SW480 (cell line): Measurements from ENCODE around the gene POLRMT.
"Not testable (repeated sequence)": the region's sequence is repeated elsewhere in the genome, so short reads cannot be mapped to it uniquely, and the experiment has no call there.

ENCODE experiments used
- DNase-seq: peaks from one replicate; pipeline ENCODE4 v3.0.0-alpha.2; 2016; ENCODE audit warnings: low spot score

The POLRMT gene

DNA sequence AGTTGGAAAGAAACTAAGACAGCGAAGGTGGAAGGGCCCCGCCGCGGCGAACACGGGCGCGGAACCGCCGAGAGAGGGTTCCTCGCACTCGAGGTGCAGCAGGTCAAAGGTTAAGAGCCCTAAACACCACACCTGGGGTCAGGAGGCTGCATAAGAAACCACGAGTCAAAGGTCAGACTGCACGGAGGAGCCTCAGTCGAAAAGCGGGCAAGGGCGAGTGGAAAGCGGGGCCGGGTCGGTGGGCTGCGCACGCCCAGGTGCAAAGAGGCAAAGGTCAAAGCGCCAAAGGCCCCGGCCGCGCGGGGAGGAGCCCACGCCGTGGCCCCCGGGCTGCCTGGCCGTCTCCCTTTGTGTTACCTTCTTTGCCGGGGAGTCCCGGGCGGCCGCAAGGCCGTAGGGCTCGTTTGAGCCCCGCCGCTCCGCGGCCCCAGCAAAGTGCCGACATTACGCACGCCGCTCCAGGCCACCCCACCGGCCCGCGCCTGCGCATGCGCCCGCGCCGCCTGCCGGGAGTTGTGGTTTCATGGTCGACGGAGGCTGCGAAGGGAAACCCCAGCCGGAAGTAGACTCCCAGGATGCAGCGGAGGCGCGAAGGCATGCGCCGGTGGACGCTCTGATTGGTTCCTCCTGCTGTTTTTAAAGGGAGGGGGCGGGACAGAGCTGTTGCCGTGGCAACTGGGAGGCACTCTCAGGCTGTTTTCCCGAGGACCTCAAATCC lies at the start of gene POLRMT:
Gene POLRMT (minus strand): TSS at position 470 of the 718 bp plus-strand sequence. CDS start 25 bp downstream, at position 445.
- peak; percentile 93 for DNase-seq

DNA sequence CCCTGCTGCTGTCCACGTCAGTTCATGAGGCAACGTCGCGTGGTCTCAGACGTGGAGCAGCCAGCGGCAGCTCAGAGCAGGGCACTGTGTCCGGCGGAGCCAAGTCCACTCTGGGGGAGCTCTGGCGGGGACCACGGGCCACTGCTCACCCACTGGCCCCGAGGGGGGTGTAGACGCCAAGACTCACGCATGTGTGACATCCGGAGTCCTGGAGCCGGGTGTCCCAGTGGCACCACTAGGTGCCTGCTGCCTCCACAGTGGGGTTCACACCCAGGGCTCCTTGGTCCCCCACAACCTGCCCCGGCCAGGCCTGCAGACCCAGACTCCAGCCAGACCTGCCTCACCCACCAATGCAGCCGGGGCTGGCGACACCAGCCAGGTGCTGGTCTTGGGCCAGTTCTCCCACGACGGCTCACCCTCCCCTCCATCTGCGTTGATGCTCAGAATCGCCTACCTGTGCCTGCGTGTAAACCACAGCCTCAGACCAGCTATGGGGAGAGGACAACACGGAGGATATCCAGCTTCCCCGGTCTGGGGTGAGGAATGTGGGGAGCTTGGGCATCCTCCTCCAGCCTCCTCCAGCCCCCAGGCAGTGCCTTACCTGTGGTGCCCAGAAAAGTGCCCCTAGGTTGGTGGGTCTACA lies 49.5 kb upstream of the POLRMT start:
- DNase-seq: no peak

DNA sequence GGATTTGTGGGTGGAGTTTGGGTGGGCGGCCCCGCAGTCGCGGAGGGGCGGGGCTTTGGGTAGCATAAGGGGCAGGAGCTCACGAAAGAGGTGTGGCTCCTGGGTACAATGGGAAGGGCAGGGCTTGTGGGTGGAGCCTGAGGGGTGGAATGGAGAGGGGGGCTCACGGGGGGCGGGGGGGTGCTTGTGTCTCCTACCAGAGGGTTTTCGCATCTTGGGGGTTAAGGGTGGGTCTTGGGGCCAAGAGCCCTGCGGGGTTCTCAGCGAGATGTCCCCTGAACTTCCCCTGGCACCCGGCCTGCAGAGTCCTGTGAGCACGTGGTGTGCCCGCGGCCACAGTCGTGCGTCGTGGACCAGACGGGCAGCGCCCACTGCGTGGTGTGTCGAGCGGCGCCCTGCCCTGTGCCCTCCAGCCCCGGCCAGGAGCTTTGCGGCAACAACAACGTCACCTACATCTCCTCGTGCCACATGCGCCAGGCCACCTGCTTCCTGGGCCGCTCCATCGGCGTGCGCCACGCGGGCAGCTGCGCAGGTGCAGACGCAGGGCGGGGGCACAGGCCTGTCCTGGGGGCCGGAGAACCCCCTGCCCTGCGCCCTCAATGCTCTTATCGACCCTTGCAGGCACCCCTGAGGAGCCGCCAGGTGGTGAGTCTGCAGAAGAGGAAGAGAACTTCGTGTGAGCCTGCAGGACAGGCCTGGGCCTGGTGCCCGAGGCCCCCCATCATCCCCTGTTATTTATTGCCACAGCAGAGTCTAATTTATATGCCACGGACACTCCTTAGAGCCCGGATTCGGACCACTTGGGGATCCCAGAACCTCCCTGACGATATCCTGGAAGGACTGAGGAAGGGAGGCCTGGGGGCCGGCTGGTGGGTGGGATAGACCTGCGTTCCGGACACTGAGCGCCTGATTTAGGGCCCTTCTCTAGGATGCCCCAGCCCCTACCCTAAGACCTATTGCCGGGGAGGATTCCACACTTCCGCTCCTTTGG lies 48.0 kb upstream of the POLRMT start:
- DNase-seq: no peak

DNA sequence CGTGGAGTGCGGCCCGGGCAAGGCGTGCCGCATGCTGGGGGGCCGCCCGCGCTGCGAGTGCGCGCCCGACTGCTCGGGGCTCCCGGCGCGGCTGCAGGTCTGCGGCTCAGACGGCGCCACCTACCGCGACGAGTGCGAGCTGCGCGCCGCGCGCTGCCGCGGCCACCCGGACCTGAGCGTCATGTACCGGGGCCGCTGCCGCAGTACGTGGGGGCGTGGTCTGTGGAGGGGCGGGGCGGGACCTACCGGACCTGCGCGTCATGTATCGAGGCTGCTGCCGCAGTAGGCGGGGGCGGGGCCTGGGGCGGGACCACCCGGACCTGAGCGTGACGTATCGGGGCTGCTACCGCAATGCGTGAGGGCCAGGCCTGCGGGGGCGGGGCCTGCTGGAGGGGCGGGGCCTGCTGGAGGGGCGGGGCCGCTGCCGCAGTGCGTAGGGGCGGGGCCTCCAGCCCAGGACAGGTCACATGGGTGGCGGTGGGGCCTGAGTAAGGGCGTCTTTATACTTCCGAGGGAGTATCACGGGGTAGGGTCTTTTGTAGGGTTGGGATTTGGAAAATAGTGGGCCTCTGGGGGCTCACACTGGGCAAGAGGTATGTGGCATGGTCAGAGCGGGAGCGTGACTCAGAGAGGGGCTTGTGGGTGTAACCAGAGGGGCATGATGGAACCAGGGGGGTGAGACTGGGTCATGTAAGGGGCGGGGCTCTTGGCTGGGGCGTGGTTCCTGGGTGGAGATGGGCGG lies 47.1 kb upstream of the POLRMT start:
- DNase-seq: peak; percentile 90

DNA sequence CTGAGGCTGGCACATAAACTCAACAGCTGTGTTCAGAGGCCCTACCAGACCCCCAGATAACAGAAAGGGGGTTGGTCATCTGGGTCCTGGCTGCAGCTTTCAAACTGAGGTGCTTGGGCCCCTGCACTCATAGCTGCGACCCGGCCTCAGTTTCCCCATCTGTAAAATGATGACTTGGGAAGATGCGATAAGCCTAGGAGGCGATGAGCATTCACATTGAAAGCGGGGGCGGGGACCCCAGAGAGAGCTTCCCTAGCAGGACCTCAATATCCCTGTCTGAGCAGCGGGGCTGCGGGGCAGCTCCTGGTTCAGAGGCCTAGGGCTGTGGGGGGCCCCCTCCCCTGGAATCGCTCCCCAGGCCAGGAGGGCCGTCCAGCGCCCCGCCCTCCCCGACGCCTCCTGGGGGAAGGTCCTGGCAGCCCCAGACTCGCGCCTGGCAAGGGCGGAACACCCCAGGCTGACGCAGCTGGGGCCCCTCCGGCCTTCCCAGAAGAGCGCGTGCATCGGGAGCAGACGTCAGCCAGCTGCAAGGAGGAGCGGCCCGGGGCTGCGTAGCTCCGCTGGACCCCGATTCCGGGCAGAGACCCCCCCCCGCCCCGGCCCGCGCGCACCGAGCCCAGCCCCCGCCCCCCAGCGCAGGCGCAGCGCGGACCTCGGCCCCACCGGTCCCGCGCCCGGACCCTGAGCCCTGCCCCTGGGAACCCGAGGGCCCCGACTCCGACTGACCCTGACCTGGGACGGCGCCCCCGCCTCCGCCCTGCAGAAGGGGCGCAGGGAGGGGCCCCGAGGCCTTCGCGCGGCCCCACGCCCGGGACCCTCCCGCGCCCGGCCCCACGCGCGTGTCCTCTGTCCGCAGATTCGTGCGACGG lies 46.3 kb upstream of the POLRMT start:
- DNase-seq: no peak

DNA sequence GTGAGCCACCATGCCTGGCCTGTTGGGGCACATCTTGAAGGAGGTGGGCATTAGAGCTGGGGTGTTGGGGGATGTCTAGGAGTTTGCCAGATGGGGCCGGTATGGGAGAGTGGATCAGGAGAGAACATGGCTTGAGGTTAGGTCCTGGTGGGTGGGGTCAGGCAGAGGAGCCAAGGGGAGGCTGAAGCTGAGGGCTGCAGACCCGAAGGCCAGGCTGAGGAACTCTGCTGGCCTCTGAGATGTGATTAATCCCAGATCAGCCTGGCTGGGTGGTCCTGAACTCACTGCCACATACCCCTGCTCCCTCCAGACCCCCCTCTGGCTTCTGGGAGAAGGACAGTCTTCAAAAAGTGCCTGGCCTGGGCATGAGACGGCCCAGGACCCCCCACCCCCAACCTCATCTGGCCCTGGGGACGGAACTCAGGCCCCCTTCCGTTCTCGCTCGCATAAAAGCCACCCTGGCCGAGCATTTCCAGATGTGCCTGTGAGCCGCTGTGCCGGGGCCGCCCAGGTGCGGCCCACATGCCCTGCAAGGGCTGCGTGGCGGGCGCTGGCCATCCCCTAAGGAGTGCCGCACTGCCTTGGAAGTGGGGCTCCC lies 45.6 kb upstream of the POLRMT start:
- DNase-seq: no peak

DNA sequence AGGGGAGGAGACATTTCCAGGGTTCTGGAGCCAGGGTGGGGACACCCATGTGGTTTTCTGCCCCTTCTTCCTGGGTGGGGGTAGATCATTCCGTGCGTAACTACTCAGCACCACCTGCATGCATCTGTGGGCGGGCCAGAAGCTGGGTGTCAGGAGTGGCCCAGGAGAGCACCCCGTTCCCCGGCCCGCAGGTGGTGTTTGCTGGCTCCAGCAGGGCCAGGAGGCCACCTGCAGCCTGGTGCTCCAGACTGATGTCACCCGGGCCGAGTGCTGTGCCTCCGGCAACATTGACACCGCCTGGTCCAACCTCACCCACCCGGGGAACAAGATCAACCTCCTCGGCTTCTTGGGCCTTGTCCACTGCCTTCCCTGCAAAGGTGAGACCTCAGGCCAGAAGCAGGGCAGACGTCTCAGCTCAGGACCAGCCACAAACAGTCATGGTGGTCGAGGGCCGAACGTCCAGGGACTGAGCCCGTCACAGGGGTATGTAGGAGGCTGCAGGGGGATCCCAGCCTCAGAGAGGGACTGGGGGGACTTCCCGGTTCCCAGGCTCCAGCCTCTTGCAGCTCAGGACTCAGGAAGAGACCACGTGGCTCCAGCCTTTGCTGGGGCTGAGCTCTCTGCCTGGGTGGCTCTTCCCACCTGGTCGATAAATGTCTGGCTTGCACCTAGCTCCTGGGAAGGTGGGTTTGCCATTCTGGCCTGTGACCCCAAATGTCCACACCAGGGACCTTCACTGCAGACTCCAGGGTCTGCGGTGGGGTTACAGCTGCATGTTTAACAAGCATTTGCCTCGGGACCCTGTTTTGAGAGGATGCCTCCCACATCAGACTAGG lies 44.5 kb upstream of the POLRMT start:
- DNase-seq: peak; percentile 31

DNA sequence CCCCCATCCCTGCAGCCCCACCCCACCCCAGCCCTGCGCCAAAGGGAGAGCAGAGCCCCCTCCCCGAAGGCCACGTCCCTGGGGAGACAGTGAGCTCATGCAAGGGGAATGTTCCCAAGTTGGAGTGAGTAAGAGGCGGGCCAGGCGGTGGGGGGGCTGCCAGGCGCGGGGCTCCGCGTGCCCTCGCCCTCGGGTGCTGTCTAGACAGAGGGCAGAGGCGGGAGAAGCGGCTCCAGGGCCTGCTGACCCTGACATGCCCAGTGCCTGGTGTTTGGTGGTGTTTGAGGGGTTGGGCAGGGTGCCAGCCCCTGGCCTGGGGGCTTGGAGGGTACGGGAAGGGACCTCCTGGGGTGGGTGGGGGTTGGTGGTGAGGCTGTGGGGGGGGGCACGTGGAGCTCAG lies 43.9 kb upstream of the POLRMT start:
- DNase-seq: peak; percentile 52

DNA sequence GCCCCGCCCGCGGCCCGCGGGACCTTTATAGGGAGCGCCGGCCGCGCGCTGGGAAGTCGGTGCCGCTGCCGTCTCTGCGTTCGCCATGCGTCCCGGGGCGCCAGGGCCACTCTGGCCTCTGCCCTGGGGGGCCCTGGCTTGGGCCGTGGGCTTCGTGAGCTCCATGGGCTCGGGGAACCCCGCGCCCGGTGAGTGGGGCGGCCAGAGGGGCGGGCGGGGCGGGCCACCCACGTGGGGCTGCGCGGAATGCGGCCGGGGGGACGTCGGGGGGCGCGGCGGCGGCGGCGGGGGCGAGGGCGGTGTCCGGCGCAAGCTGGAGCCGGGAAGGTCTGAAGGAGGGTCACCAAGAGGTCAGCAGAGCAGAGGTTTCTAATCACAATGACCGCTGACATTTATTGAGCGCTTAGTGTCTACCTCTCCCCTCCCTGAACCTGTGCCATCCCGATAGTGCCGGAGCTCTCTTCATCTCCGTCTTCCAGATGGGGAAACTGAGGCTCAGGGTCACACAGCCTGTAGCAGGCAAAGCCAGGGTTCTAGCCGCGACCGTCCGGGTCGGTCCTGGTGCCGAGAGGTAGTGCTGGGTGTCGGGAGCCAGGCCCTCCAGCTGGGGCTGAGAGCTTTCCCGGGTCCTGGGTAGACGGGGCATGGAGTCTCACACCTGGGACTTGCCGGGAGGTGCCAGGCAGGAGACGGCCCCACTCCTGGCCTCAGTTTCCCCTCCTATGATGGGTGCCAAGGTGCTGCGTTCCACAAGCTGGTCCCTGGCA lies 43.2 kb upstream of the POLRMT start, which contains the start of gene FSTL3:
Gene FSTL3 (plus strand): TSS at position 54 of the 767 bp plus-strand sequence. CDS start 32 bp downstream, at position 86.
- DNase-seq: peak; percentile 21

DNA sequence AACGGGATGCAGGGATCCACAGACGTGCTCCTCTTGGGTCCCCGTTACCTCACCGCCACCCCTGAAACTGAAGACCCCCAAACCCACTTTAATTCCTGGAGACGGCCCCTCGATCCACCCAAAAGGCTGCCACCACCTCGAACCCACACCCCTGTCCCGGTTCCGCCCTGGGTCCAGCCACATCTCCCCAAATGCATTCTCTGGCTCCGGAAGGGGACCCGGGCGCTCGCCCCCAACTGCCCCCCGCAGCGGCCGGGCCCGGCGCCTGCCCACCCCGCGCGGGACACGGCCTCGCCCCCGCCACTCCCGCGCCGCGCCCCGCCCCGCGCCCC lies 42.6 kb upstream of the POLRMT start:
- DNase-seq: no peak

DNA sequence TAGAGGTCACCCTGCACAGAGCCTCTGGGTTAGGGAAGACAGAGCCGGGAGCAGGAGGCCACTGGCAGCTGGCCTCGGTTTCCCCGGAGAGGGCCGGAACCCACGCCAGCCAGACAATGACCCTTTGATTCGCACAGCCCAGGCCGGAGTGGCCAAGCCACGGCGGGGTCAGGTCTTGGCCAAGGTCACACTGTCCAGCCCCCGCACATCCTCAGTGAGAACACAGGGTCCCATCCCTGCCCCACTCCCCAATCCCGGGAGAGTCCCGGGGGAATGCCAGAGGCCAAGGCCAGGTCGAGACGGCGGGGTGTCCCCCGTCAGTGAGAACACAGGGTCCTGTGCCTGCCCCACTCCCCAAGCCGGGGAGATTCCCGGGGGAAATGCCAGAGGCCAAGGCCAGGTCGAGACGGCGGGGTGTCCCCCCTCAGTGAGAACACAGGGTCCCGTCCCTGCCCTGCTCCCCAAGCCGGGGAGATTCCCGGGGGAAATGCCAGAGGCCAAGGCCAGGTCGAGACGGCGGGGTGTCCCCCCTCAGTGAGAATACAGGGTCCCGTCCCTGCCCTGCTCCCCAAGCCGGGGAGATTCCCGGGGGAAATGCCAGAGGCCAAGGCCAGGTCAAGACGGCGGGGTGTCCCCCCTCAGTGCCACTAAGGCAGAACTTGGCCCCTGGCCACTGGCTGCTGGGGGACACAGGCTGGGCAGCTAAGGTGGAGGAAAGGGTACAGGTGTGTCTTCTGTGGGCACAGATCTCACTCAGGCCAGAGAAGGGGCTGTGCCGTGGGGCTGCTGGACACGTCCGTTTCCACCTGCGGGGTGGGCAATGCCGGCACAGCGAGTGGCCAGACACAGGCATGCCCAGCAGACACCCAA lies 41.2 kb upstream of the POLRMT start:
- DNase-seq: no peak

DNA sequence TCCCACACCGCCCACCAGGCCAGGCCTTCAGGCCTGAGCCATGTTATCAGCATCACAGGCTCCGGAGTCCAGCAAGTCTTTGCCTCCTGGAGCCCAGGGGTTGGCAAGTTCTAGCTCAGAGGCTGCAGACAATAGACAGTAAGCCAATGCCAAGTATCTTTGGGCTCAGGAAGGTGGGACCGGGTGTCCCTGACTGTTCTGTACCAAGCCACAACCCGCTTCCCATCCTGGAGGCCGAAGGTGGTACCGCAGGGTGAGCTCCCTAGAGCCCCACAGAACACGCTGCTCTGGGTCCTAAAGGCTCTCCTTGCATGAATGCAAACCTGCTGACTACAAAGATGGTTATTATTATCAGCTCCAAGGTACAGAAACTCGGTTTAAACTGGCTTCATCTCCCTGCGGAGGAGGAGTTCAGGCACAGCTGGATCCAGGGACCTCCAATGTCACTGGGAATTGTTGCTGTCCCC lies 37.3 kb upstream of the POLRMT start:
- peak; percentile 16 for DNase-seq

DNA sequence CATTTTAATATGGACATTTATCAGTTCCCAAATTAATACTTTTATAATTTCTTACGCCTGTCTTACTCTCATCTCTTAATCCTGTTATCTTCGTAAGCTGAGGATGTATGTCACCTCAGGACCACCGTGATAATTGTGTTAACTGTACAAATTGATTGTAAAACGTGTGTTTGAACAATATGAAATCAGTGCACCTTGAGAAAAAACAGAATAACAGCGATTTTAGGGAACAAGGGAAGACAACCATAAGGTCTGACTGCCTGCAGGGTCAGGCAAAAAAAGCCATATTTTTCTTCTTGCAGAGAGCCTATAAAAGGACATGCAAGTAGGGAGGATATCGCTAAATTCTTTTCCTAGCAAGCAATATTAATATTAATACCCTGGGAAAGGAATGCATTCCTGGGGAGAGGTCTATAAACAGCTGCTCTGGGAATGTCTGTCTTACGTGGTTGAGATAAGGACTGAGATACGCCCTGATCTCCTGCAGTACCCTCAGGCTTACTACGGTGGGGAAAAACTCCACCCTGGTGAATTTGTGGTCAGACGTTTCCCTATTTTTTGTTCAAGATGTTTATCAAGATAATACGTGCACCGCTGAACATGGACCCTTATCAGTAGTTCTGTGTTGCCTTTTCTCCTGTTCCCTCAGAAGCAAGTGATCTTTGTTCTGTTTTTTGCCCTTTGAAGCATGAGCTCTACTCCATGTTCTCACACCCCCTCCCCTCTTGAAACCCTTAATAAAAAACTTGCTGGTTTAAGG lies 35.5 kb upstream of the POLRMT start:
- DNase-seq: not testable (repeated sequence)

DNA sequence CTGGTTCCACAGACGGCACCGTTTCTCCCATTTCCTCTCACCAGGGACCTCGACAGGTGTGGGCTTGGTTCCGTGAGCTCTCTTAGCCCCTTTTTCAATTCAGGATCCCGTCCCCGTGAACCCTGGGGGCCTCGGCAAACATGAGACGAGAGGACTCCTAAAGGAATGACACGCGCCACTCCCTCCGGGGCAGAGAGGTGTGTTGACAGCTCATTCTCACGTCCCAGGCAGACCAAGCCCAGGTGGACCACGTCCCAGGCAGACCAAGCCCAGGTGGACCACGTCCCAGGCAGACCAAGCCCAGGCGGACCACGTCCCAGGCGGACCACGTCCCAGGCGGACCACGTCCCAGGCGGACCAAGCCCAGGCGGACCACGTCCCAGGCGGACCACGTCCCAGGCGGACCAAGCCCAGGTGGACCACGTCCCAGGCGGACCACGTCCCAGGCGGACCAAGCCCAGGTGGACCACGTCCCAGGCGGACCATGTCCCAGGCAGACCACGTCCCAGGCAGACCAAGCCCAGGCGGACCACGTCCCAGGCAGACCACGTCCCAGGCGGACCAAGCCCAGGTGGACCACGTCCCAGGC lies 33.7 kb upstream of the POLRMT start:
- not testable (repeated sequence) for DNase-seq

DNA sequence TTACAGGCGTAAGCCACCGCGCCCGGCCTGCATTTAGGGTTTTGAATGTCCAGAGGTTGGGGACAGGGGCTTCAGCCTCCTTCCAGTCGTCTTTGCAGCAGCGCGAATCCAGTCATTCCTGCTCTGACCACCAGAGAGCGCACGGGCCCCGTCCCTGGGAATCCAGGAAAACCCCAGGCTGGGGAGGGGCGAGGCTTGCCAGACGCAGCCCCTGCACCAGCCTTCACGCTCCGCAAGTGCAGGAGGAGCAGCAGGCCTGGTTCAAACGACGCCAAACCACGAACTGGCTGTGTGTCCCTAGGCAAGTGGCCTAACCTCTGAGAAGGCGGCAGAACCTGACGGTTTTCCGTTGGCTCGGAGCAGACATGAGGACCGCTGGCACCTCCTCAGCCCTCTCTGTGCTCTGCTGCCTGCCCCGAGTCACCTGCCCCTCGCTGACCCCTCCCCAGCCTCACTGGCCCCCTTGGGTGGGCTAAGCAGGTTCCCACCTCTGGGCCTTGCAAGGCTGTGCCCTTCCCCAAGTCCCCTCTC lies 31.6 kb upstream of the POLRMT start:
- DNase-seq: peak; percentile 56

DNA sequence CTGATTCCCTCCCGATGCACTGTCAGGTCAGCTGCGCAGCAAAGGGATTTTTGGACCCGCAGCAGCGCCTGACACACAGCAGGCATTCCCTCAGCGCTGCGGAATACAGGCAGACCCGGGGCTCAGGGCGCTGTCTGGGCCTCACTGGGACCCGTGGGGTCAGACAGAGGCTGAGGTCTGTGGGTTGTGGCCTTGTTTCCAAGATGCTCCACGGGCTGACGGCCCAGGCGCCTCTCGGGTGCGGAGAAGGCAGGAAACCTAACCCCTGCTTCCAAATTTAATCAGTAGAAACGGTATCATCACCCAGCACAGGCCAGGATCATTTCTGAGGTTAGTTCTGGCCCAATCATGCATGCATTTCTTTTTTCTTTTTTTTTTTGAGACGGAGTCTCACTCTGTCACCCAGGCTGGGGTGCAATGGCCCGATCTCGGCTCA lies 30.4 kb upstream of the POLRMT start:
- DNase-seq: no peak
